ENCODE measurements around the gene PRDM12.

The PRDM12 gene

GRCh38 chr9:130663977-130664250, 480 bp upstream of the PRDM12 start:
- peaks cover 82% of the 10 kb centered on the region for H3K27me3 ChIP-seq (replicated peaks)
- H3K4me3 ChIP-seq (ENCODE audit: low read depth, low read length): no peak overlapping the region
- H3K27ac ChIP-seq: no peak overlapping the region
- no peak for TF ChIP-seq CTCF (IDR thresholded peaks at IDR 0.05; ENCODE audit: low read depth, low read length, missing control alignments)
- DNase-seq: no peak
- no peaks in the 10 kb centered on the region for H3K36me3 ChIP-seq (replicated peaks)
- in situ Hi-C loops (cut with HindIII; ENCODE audit: low pct_ligation_motif_present, low sequenced_read_pairs): no loop called here

DNA sequence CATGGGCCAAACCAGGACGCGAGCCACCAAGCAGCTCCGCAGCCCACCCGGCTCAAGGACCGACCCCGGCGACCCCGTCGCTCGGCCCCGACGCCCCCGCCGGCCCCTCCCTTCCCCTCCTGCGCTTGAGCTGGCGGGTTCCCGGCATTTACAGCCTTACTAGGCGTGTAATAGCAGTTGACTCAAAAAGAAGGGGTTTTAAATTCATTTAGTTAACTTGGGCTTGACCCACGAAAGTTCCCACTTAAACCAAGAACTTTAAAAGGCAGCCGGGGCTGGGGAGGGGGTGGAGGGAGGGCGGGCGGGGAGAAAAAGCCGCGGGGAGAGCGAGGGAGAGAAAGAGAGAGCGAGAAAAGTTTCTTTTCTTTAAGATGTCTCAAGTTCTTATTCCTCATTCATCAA, 636 bp downstream of the PRDM12 start:
- in situ Hi-C loops (cut with HindIII; ENCODE audit: low pct_ligation_motif_present, low sequenced_read_pairs): no loop called here
- Histone ChIP-seq H3K27me3 (replicated peaks) (peaks cover 71% of the 10 kb centered on the region), H3K4me3 (ENCODE audit: low read depth, low read length) (no peak overlapping the region), H3K27ac (no peak overlapping the region), H3K36me3 (replicated peaks) (no peaks in the 10 kb centered on the region)
- no peak for DNase-seq
- TF ChIP-seq CTCF (IDR thresholded peaks at IDR 0.05; ENCODE audit: low read depth, low read length, missing control alignments): no peak

DNA sequence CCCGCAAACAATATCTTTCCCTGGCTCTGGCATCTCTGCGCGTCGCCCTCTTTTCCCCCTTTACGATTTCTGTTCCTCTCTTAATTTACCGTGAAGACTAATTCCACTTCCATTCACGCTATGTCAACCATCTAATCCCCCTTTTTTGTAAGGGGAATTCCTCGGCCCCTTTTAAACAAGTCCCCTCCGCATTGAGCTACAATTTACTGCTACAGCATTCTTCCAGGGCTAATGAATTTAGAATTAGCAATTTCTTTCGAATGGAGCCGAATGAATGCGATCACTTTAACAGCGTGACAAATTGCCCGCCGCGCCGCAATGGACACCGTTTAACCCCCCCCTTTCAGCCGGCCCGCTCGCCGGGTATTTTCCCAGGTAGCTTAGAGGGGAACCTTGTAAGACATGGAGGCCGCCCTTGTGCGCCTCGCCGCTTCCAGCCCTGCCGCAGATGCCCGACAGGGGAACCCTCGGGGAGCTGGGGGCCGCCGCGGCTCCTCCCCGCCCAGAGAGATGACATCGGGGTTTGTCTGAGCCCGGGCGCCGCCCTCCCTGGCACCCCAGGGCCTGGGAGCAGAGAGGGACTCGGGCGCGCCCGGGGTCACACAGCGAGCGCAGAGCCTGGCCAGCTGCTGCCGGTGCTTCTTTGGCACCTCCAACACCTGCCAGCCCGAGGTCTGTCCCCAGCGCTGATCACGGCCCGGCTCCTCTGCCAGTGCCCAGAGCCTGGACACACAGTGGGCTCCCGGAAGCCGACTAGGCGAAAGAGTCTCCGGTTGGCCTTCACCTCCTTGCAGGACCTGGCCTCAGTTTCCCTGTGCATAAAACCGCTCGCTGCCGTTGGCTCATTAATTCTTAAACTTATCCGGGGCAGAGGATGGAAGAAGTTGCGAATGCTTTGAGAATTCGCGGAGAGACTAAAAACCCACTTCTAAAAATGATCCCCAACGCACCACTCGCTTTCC, 1.3 kb downstream of the PRDM12 start:
- no peak overlapping the region for H3K27ac ChIP-seq
- no peak overlapping the region for H3K4me3 ChIP-seq (ENCODE audit: low read depth, low read length)
- no peak for DNase-seq
- H3K27me3 ChIP-seq (replicated peaks): peaks cover 65% of the 10 kb centered on the region
- no peak for TF ChIP-seq CTCF (IDR thresholded peaks at IDR 0.05; ENCODE audit: low read depth, low read length, missing control alignments)
- H3K36me3 ChIP-seq (replicated peaks): no peaks in the 10 kb centered on the region
- in situ Hi-C loops (cut with HindIII; ENCODE audit: low pct_ligation_motif_present, low sequenced_read_pairs): no loop called here

DNA sequence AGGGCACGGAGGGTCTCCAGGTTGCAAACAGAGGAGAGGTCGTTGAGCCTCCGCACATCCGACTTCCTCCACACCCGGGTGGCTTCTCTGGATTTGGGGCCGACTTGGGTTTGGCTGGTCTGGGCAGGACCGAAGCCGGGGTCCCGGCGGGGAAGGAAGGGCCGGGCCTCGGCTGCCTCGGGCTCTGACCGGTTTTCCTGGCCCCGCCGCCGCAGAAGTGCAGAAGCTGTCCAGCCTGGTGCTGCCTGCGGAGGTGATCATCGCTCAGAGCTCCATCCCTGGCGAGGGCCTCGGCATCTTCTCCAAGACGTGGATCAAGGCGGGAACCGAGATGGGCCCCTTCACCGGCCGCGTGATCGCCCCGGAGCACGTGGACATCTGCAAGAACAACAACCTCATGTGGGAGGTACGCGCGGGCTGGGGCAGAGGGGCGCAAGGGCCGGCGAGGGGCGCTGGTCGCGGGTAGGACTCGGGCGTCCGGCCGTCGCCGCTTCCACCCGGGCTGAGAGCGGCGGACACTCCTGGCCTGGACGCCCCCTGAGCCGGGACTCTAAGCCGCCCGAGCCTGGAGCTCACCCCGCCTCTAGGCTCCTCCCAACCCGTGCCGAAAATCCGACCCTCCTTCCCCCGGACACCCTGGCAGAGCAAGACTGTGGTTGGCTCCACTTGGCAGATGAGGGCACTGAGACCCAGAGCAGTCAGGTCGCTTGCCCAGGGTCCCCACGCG, 2.2 kb downstream of the PRDM12 start:
- Histone ChIP-seq H3K36me3 (replicated peaks) (no peaks in the 10 kb centered on the region), H3K27me3 (replicated peaks) (peaks cover 56% of the 10 kb centered on the region), H3K4me3 (ENCODE audit: low read depth, low read length) (no peak overlapping the region), H3K27ac (no peak overlapping the region)
- in situ Hi-C loops (cut with HindIII; ENCODE audit: low pct_ligation_motif_present, low sequenced_read_pairs): no loop called here
- no peak for TF ChIP-seq CTCF (IDR thresholded peaks at IDR 0.05; ENCODE audit: low read depth, low read length, missing control alignments)
- DNase-seq: no peak

DNA sequence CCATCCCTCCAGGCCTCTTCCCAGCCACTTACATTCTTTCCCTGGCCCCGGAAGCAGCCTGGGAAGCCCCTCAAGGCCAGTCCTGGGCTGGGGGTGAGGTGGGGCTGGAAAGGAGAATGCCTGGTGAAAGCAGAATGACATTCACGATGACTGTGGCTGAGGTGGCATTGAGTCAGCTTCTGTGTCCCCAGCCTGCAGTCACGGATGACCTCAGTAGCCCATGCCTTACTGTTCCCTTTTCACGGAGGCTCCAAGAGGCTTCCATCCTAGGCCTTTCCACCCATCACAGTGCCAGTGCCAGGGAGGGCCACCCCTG, 2.7 kb downstream of the PRDM12 start:
- H3K4me3 ChIP-seq (ENCODE audit: low read depth, low read length): no peak overlapping the region
- H3K36me3 ChIP-seq (replicated peaks): no peaks in the 10 kb centered on the region
- TF ChIP-seq CTCF (IDR thresholded peaks at IDR 0.05; ENCODE audit: low read depth, low read length, missing control alignments): no peak
- DNase-seq: no peak
- peaks cover 51% of the 10 kb centered on the region for H3K27me3 ChIP-seq (replicated peaks)
- no peak overlapping the region for H3K27ac ChIP-seq
- in situ Hi-C loops (cut with HindIII; ENCODE audit: low pct_ligation_motif_present, low sequenced_read_pairs): no loop called here
